Tibial artery (tissue), 4 donors: ENCODE results near the gene ABHD12.

Source experiments
- DNase-seq, 2 donors: peaks; one replicate each; pipeline ENCODE4 v3.0.0-alpha.2; 2019
- H3K27ac ChIP-seq, 2 donors: fragments of 200-600 bp; sonication (generic) in 1 of 2; 1 replicate in 1 of 2; 2 replicates in 1 of 2; pipeline ENCODE4 v1.5.1; 2018 to 2019; ENCODE audit warnings: mild to moderate bottlenecking in 1 of 2
- H3K27me3 ChIP-seq, 2 donors: fragments of 200-600 bp; sonication (generic) in 1 of 2; one replicate each; pipeline versions ENCODE4 v1.5.1 to v1.6.0; 2016 to 2019
- H3K36me3 ChIP-seq, 3 donors: fragments of 200-600 bp; sonication (generic) in 2 of 3; one replicate each; pipeline ENCODE4 v1.5.1; 2016 to 2019; ENCODE audit warnings: mild to moderate bottlenecking in 2 of 3
- H3K4me1 ChIP-seq, 4 donors: fragments of 200-600 bp; sonication (generic) in 2 of 4; 1 replicate in 3 of 4; 2 replicates in 1 of 4; pipeline ENCODE4 v1.5.1; 2016 to 2019
- H3K4me3 ChIP-seq, 2 donors: fragments of 200-600 bp; sonication (generic) in 1 of 2; 1 replicate in 1 of 2; 2 replicates in 1 of 2; pipeline ENCODE4 v1.5.1; 2018 to 2019; ENCODE audit warnings: mild to moderate bottlenecking in 2 of 2
- H3K9me3 ChIP-seq, 3 donors: fragments of 200-600 bp; sonication (generic) in 1 of 3; one replicate each; pipeline ENCODE4 v1.5.1; 2016 to 2019
- CTCF ChIP-seq, 2 experiments: fragments of 200-600 bp in 1 of 2; fragments of 450-650 bp in 1 of 2; IDR thresholded peaks; one replicate each; pipeline ENCODE4 v1.5.1; 2017 to 2019; ENCODE audit warnings: antibody characterized with exemption in 2 of 2, mild to moderate bottlenecking in 1 of 2, moderate library complexity in 1 of 2
- intact Hi-C: fragments of 100-400 bp; cut with DNase I; formaldehyde crosslinking; loops from one replicate; pipeline ENCODE4 v1.15.0; 2023; ENCODE audit warnings: low total_unique reads

ABHD12 gene

GRCh38 chr20:25368526-25368925 is 22.1 kb downstream of the ABHD12 start:
- no peak overlapping the region for H3K27ac ChIP-seq
- DNase-seq, result no peak
- H3K36me3 ChIP-seq, result no peaks in the 10 kb centered on the region
- H3K9me3 ChIP-seq, result no peaks in the 10 kb centered on the region
- no peaks in the 10 kb centered on the region for H3K27me3 ChIP-seq
- intact Hi-C loops, result no loop called here
- H3K4me3 ChIP-seq, result no peak overlapping the region
- H3K4me1 ChIP-seq, result no peaks in the 10 kb centered on the region
- no peak for TF ChIP-seq CTCF (IDR thresholded peaks at IDR 0.05)

DNA sequence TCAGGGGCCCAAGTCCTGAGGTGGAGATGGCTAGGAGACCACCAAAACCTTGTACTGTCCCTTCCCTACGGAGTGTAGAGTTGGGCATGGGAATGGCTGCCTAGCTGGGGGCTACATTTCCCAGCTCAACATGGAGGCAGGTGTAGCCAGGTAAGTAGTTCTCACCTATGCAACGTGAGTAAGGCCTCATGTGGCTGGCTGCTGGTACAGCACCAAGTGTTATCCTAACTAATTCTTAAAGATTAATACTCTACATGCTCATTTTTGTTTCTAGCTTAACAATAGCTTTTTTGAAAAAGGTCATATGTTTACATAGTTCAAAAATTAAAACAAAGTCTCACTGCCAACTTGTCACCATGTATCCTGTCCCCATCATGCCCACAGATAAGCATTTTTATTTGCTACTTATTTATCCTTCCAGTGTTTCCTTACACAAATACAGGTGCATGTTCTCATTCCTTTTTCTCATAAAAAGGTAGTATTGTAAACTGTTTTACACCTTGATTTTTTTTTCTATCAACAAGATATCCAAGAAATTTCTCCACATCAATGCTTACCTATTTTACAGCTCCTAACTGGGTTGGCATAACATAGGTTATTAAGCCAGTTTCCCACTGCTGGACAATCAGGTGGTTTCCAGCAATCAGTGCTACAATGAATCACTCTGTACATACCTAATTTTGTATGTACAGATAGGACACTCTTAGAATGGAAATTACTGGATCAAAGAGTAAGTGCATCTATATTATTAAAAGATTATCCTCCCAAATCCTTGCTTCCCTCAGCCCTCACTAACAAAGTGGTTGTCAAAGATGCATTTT is 25.5 kb downstream of the ABHD12 start:
- H3K36me3 ChIP-seq, result no peaks in the 10 kb centered on the region
- H3K27ac ChIP-seq, result no peak overlapping the region
- no peak for DNase-seq
- intact Hi-C loops, result no loop called here
- no peaks in the 10 kb centered on the region for H3K27me3 ChIP-seq
- no peaks in the 10 kb centered on the region for H3K4me1 ChIP-seq
- no peak overlapping the region for H3K4me3 ChIP-seq
- H3K9me3 ChIP-seq, result no peaks in the 10 kb centered on the region
- no peak for TF ChIP-seq CTCF (IDR thresholded peaks at IDR 0.05)

DNA sequence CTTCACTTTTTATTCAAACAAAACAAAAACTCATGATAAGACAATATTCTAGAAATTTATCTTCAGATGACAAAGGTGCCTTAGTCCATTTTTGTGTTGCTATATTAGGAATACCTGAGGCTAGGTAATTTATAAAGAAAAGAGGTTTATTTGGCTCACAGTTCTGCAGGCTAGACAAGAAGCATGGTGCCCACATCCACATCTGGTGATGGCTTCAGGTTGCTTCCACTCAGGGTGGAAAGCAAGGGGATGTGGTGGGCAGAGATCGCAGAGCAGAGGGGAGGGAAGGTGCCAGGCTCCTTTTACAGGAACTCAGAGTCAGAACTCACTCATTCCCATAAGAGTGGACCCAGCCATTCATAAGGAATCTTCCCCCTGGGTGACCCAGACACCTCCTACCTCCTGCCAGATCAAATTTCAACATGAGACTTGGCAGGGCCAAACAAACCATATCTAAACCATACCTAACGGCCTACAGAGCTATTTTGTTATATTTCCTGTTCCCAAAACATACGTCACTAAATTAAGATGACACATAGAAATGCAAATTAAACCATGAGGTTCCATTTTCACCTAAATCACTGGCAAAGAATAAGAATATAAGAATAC is 26.4 kb downstream of the ABHD12 start:
- intact Hi-C loops, result no loop called here
- no peaks in the 10 kb centered on the region for H3K4me1 ChIP-seq
- TF ChIP-seq CTCF (IDR thresholded peaks at IDR 0.05), result no peak
- H3K4me3 ChIP-seq, result no peak overlapping the region
- DNase-seq, result no peak
- H3K36me3 ChIP-seq, result no peaks in the 10 kb centered on the region
- no peak overlapping the region for H3K27ac ChIP-seq
- no peaks in the 10 kb centered on the region for H3K27me3 ChIP-seq
- H3K9me3 ChIP-seq, result no peaks in the 10 kb centered on the region

DNA sequence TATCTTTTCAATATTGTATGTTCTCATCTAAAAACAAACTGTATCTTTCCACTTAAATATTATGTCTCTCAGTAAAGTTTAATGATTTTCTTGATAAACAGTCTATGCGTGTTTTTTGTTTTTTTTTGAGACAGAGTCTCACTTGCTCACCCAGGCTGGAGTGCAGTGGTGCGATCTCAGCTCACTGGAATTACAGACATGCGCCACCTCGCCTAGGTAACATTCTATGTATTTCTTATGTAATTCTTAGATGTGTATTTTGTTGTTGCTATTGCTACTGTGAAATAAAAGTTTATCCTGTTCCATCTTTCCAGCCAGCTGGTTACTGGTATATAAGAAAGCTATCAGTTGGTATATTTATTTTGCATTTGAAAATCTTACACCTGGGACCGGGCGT is 29.4 kb downstream of the ABHD12 start:
- no peak overlapping the region for H3K27ac ChIP-seq
- DNase-seq, result no peak
- H3K4me3 ChIP-seq, result no peak overlapping the region

DNA sequence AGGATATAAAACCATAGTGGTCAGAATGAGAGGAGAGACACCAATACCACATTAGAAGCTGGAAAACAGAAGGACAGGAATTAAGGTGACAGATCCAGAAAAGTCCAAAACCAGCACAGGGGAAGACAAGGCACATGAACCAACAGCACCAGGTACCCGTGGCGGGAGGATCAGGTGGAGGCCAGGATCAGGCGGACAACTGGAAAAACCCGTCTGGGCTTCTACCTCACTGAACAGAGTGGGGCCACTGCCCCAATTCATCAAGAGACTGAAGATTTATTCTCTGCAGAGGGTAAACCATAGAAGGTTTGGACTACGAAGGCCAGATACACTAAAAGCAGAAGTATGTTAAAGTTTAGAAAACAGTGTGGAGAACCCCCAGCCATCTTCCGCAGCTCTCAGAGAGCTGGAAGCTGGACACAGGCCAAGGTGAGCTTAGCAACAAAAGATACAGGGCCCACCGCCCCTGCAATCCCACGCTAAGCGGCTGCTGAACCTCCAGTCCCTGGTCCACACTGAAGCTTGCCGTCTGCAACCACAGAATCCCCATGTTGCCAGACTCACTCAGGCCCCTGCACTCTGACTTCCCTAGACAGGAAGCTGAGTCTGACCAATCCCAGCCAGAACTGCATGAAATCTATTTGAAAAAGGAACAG is 29.9 kb downstream of the ABHD12 start:
- no peak overlapping the region for H3K27ac ChIP-seq
- intact Hi-C loops, result no loop called here
- DNase-seq, result no peak
- no peaks in the 10 kb centered on the region for H3K36me3 ChIP-seq
- no peaks in the 10 kb centered on the region for H3K27me3 ChIP-seq
- H3K9me3 ChIP-seq, result no peaks in the 10 kb centered on the region
- H3K4me3 ChIP-seq, result no peak overlapping the region
- TF ChIP-seq CTCF (IDR thresholded peaks at IDR 0.05), result no peak
- H3K4me1 ChIP-seq, result peaks cover 0 to 4% (median 0%) of the 10 kb centered on the region in 4 donors

More for the DNA sequence above, 29.4 kb downstream of the ABHD12 start:
- peaks cover 0 to 2% (median 0%) of the 10 kb centered on the region in 4 donors for H3K4me1 ChIP-seq
- no peaks in the 10 kb centered on the region for H3K27me3 ChIP-seq
- no peaks in the 10 kb centered on the region for H3K36me3 ChIP-seq
- TF ChIP-seq CTCF (IDR thresholded peaks at IDR 0.05), result no peak
- intact Hi-C loops, result no loop called here
- H3K9me3 ChIP-seq, result no peaks in the 10 kb centered on the region
